Karpas-422 (cell line): ENCODE measurements around the gene COQ10A. TPM values are rescaled to one million over a fixed set of nuclear protein-coding genes. Genes with fewer than 3 reads are reported as not detected.

ENCODE experiments used
- DNase-seq: peaks from one replicate; pipeline ENCODE4 v3.0.0-alpha.2; 2015
- H2AFZ ChIP-seq: fragments of 200-600 bp; sonication (generic); 2 replicates; pipeline ENCODE4 v1.6.1; 2014; ENCODE audit warnings: antibody characterized with exemption, low read length, mixed read lengths
- H3K27ac ChIP-seq: fragments of 200-600 bp; sonication (generic); 2 replicates; pipeline ENCODE4 v1.5.1; 2014; ENCODE audit warnings: mild to moderate bottlenecking, low read length, moderate library complexity
- H3K27me3 ChIP-seq: fragments of 200-600 bp; sonication (generic); 2 replicates; pipeline ENCODE4 v1.6.1; 2014; ENCODE audit warnings: low read length, mixed read lengths
- H3K36me3 ChIP-seq: fragments of 200-600 bp; sonication (generic); 2 replicates; pipeline ENCODE4 v1.6.1; 2014; ENCODE audit warnings: low read length, mixed read lengths; ENCODE audit not compliant: insufficient read depth
- H3K4me1 ChIP-seq: fragments of 200-600 bp; sonication (generic); 2 replicates; pipeline ENCODE4 v1.6.1; 2014; ENCODE audit warnings: mild to moderate bottlenecking, low read length, mixed read lengths
- H3K4me2 ChIP-seq: fragments of 200-600 bp; sonication (generic); 2 replicates; pipeline ENCODE4 v1.6.1; 2014; ENCODE audit warnings: low read length, low read depth, mild to moderate bottlenecking; ENCODE audit not compliant: poor library complexity, severe bottlenecking
- H3K4me3 ChIP-seq: fragments of 200-600 bp; sonication (generic); 2 replicates; pipeline ENCODE4 v1.5.1; 2014; ENCODE audit warnings: mild to moderate bottlenecking, antibody characterized with exemption, low read length, mixed read lengths
- H3K79me2 ChIP-seq: fragments of 200-600 bp; sonication (generic); 2 replicates; pipeline ENCODE4 v1.6.1; 2014; ENCODE audit warnings: mild to moderate bottlenecking, low read length, mixed read lengths
- H3K9ac ChIP-seq: fragments of 200-600 bp; sonication (generic); 2 replicates; pipeline ENCODE4 v1.6.0; 2014; ENCODE audit warnings: low read length
- H3K9me2 ChIP-seq: fragments of 200-600 bp; sonication (generic), shearing (Covaris generic); replicated peaks from 2 replicates; pipeline ENCODE4 v1.6.0; 2014; ENCODE audit warnings: mild to moderate bottlenecking, low read length, moderate library complexity; ENCODE audit not compliant: insufficient read depth
- H3K9me3 ChIP-seq: fragments of 300-700, 200-600 bp; sonication (generic); 2 replicates; pipeline ENCODE4 v1.6.1; 2014; ENCODE audit warnings: low read length, mixed read lengths
- H4K20me1 ChIP-seq: fragments of 200-600 bp; sonication (generic); 2 replicates; pipeline ENCODE4 v1.6.1; 2014; ENCODE audit warnings: mild to moderate bottlenecking, antibody characterized with exemption, low read length, low read depth; ENCODE audit not compliant: insufficient read depth
- total RNA-seq: library from RNA; depleted of rRNA; stranded (reverse); fragments of >200 nt; shearing (Covaris generic); gene quantifications from 2 replicates; pipeline ENCODE4 v1.2.3, GENCODE V29; 2014; ENCODE audit warnings: low replicate concordance

COQ10A gene
- total RNA-seq, 1 experiment from 2014 or later = 38.9 TPM

DNA sequence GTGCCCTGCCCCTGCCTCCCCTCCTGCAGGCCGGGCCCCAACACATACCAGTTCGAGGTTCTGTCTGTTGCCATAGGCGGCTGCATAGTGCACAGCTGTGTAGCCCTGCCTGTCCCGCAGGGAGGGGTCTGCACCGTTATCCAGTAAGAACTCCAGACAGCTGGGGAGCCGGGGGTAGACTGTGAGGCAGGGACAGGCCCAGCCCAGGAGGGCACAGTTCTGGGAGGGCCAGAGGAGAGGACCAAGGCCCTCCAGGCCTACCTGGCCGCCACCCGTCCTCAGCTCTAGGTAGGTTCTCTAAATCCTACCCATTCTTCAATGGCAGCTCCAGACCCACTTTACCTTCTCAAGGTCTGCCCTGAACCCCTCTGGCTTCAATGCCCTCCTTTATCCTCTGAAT, 18.0 kb upstream of the COQ10A start:
- Histone ChIP-seq H3K9me3 (no peaks in the 10 kb centered on the region), H3K36me3 (peaks cover 44% of the 10 kb centered on the region), H3K4me2 (no peak overlapping the region), H3K9me2 (no peaks in the 10 kb centered on the region), H2AFZ (no peak overlapping the region), H3K9ac (no peak overlapping the region), H4K20me1 (no peaks in the 10 kb centered on the region), H3K27me3 (no peaks in the 10 kb centered on the region), H3K4me3 (no peak overlapping the region), H3K79me2 (no peaks in the 10 kb centered on the region), H3K4me1 (peaks cover 8% of the 10 kb centered on the region), H3K27ac (no peak overlapping the region)
- no peak for DNase-seq

DNA sequence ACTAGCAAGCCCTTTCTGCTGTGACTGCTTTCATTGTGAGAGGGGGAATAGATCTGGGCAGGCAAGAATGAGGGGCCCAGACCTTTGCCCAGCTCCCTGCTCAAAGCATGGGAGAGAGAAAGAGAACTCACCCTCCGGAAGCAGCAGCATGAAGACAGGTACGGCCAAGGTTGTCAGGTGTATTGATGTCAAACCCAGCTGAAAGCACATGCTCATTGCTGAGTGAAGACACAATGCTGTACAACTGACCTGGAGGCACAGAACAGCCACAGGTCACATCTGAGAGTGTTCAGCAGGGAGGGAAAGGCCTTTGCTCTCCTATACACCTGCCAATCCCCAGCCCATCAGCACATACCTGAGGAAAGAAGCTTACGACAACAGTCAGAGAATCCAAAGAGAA, 14.1 kb upstream of the COQ10A start:
- H3K27me3 ChIP-seq = no peaks in the 10 kb centered on the region
- H3K9ac ChIP-seq = no peak overlapping the region
- H3K27ac ChIP-seq = no peak overlapping the region
- peaks cover 12% of the 10 kb centered on the region for H3K4me1 ChIP-seq
- no peaks in the 10 kb centered on the region for H3K9me2 ChIP-seq
- H3K4me3 ChIP-seq = no peak overlapping the region
- no peak overlapping the region for H3K4me2 ChIP-seq
- H2AFZ ChIP-seq = no peak overlapping the region
- no peak for DNase-seq
- H4K20me1 ChIP-seq = no peaks in the 10 kb centered on the region
- H3K79me2 ChIP-seq = peaks cover 18% of the 10 kb centered on the region
- no peaks in the 10 kb centered on the region for H3K9me3 ChIP-seq
- H3K36me3 ChIP-seq = peaks cover 48% of the 10 kb centered on the region; the same call in 1 of the 2 replicates

DNA sequence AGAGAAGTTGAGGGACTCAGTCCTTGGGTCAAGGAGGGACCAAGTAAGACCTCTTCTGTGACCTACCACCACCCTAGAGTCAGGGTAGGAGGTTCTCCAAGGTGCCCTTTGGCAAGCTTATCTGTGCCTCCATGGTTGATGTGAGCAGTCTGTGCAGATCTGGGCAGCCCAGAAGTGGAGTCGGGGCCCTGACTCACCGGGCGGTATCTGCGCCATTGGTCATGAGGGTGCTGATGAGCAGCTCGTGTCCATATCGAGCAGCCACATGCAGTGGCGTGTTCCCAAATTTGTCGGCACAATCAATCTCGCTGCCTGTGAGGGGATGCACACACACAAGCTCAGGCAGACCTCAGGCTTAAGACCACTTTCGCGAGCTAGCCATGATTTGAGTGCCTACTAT, 13.7 kb upstream of the COQ10A start:
- H3K9me3 ChIP-seq = no peaks in the 10 kb centered on the region
- H3K4me2 ChIP-seq = no peak overlapping the region
- H3K9me2 ChIP-seq = no peaks in the 10 kb centered on the region
- peaks cover 12% of the 10 kb centered on the region for H3K4me1 ChIP-seq
- no peaks in the 10 kb centered on the region for H4K20me1 ChIP-seq
- no peak for DNase-seq
- H3K27ac ChIP-seq = no peak overlapping the region
- no peaks in the 10 kb centered on the region for H3K27me3 ChIP-seq
- peaks cover 22% of the 10 kb centered on the region for H3K79me2 ChIP-seq
- no peak overlapping the region for H3K9ac ChIP-seq
- no peak overlapping the region for H2AFZ ChIP-seq
- H3K36me3 ChIP-seq = peaks cover 48% of the 10 kb centered on the region; the same call in 1 of the 2 replicates
- H3K4me3 ChIP-seq = no peak overlapping the region

DNA sequence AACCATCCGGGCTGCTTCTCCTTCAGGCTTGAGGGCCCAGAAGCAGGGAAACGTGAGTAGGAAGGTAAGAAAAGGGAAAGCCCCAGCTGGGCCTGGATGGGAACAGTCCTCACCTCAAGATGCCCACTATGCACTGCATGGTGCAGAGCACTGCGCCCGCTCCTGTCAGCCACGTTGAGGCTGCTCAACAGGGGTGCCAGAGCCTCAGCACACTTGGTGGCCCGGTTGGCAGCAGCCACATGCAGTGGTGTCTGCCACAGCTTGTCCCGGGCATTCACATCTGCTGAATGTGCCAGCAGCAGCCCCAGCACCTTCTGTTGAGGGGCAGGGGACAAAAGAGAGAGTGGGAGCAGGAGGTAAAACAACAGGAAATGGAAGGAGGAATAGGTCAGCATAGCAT, 11.1 kb upstream of the COQ10A start:
- H3K4me2 ChIP-seq = no peak overlapping the region
- H3K27ac ChIP-seq = no peak overlapping the region
- H3K9me2 ChIP-seq = no peaks in the 10 kb centered on the region
- H2AFZ ChIP-seq = no peak overlapping the region
- peaks cover 18% of the 10 kb centered on the region for H3K4me1 ChIP-seq
- H3K9ac ChIP-seq = no peak overlapping the region
- no peaks in the 10 kb centered on the region for H4K20me1 ChIP-seq
- H3K9me3 ChIP-seq = no peaks in the 10 kb centered on the region
- no peak overlapping the region for H3K4me3 ChIP-seq
- peaks cover 22% of the 10 kb centered on the region for H3K79me2 ChIP-seq
- peaks cover 38% of the 10 kb centered on the region; the same call in 1 of the 2 replicates for H3K36me3 ChIP-seq
- no peak for DNase-seq
- no peaks in the 10 kb centered on the region for H3K27me3 ChIP-seq

DNA sequence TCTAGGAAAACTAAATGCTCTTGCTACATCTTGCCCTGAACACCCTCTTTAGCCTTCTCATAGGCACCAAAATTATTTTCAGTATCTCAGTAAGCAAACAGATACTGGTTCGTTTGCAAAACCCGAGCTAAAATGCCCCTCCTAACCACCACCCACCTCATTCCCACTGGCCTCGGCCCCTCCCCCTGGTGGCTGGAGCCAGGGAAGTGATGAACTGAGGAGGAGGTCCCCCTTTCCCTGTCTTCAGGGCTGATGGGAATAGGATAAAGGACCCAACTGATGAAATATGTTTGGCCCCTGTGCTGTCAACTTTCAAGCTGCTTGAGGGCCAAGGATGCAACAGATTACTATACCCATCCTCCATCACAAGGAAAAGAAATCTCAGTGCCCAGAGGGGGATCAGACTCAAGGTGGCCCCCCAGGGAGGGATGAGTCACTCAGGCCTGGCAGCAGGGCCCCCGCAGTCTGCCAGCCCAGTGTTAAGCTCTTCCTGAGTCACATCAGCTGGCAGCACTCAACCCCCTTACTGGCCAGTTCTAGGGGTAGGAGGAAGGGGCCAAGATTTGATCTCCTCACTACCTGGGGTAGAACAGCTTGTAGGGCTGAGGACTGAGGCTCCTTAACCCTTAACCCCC, 10.3 kb upstream of the COQ10A start:
- peak overlapping the region; percentile 97; the same call in 1 of the 2 replicates for H3K4me3 ChIP-seq
- H3K27me3 ChIP-seq = no peaks in the 10 kb centered on the region
- H3K4me1 ChIP-seq = peaks cover 18% of the 10 kb centered on the region
- peaks cover 22% of the 10 kb centered on the region for H3K79me2 ChIP-seq
- H3K4me2 ChIP-seq = peak overlapping the region; percentile 97
- no peaks in the 10 kb centered on the region for H3K9me3 ChIP-seq
- no peaks in the 10 kb centered on the region for H3K9me2 ChIP-seq
- DNase-seq = no peak
- peaks cover 38% of the 10 kb centered on the region; the same call in 1 of the 2 replicates for H3K36me3 ChIP-seq
- H3K9ac ChIP-seq = peak overlapping the region; percentile 96
- H2AFZ ChIP-seq = no peak overlapping the region
- no peak overlapping the region for H3K27ac ChIP-seq
- no peaks in the 10 kb centered on the region for H4K20me1 ChIP-seq

DNA sequence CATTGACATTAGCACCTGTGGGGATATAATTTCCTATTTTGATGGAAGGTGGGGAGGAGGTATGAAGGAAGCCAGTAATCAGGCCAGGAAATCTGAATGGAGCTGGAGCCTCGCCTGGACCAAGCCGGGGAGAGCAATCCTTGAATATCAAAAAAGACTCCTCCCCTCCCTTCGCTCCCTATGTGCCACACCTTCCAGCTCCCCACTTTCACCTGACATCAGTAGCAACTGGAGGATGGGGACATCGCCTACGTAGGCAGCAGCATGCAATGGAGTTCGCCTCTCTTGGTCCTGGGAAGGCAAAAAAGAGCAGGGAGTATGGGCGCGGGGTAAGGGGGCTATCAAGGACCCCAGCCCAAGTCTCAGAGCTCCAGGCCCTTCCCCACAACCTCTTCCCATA, 9.7 kb upstream of the COQ10A start:
- Histone ChIP-seq H3K36me3 (peaks cover 33% of the 10 kb centered on the region; the same call in 1 of the 2 replicates), H4K20me1 (no peaks in the 10 kb centered on the region), H3K27me3 (no peaks in the 10 kb centered on the region), H3K4me3 (peak overlapping the region; percentile 97), H3K79me2 (peaks cover 22% of the 10 kb centered on the region), H3K9ac (peak overlapping the region; percentile 96), H3K9me2 (no peaks in the 10 kb centered on the region), H3K4me2 (peak overlapping the region; percentile 97), H3K27ac (peak overlapping the region; percentile 67; the same call in 1 of the 2 replicates), H2AFZ (no peak overlapping the region), H3K9me3 (no peaks in the 10 kb centered on the region), H3K4me1 (peaks cover 18% of the 10 kb centered on the region)
- DNase-seq = no peak

DNA sequence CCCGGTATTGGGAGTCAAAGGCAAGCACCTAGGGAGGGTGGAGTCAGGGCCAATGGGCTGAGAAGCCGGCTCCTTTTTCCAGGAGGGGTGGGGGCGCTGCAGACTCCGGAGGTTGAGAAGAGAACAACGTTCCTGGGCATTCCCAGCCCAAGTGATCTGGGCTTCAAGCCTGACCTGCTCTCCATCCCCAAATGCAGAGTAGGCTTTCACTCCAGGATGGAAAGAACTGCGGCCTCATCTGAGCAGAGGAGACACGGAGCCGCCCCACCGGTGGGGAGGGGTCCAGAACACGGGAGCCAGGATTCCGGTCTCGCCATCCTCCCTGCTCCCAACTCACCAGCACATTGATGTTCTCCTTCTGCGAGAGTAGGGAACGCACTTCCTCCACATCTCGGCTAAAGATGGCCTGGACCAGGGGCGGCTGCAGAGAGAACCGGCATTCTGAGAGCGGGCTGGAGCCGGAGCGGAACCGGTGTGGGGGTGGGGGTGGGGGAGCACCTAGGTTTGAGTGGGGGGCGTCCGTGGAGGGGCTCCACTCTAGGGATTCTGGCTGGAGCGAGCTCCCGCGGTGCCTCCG, 9.2 kb upstream of the COQ10A start:
- Histone ChIP-seq H3K4me1 (peaks cover 18% of the 10 kb centered on the region), H2AFZ (no peak overlapping the region), H3K4me2 (peak overlapping the region; percentile 97), H3K9ac (peak overlapping the region; percentile 96), H4K20me1 (no peaks in the 10 kb centered on the region), H3K4me3 (peak overlapping the region; percentile 97), H3K9me2 (no peaks in the 10 kb centered on the region), H3K27me3 (no peaks in the 10 kb centered on the region), H3K27ac (peak overlapping the region; percentile 67), H3K79me2 (peaks cover 22% of the 10 kb centered on the region), H3K36me3 (peaks cover 30% of the 10 kb centered on the region; the same call in 1 of the 2 replicates), H3K9me3 (no peaks in the 10 kb centered on the region)
- DNase-seq = no peak

DNA sequence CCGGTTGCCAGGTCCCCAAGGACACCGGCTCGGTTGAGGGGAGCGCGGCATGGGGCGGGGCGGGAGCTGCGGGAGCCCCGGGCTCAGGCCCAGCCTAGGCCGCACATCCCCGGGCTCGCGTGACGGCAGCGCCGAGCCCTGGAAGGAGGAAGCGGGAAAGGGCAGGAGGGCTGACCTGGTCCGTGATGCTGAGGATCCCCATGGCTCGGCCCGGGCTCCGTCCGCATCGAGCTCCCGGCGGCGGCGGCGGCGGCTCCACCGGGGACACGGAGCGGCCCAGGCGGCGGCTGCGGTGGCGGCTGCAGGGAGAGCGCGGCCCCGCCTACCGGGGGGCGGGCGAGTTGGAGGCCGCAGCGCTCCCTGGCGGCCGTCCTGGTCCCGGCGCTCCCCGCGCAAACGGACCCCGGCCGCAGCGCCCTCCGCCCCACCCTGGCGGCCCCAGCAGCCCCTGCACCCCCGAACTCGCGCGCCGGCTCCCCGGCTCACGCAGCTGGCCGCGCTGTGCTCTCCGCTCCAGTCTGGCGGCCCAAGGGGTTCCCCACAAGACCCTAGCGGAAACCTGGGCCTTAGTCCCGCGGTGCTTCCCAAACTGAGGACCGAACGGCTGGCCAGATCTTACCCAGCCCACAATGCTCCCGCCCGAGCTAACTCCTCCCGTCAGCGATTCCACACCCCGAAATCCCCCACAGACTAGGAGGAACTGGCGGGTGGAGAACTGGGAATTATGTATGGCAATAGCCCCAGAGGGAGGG, 8.5 kb upstream of the COQ10A start, which contains the start of gene ANKRD52:
Gene ANKRD52, minus strand, starts transcription at position 317 of the 752 bp plus-strand sequence. Its CDS starts 115 bp downstream, at position 202.
- H3K4me3 ChIP-seq = peak within 1 kb of the TSS; percentile 97
- peak; percentile 93 for DNase-seq

More for the DNA sequence above, 8.5 kb upstream of the COQ10A start, which contains the start of gene ANKRD52:
- peak within 1 kb of the TSS; percentile 96 for H3K9ac ChIP-seq
- peak within 1 kb of the TSS; percentile 67 for H3K27ac ChIP-seq
- H3K36me3 ChIP-seq = peaks cover 24% of the 10 kb centered on the region; the same call in 1 of the 2 replicates
- peak within 1 kb of the TSS; percentile 95 for H2AFZ ChIP-seq
- H3K9me2 ChIP-seq = no peaks in the 10 kb centered on the region
- peaks cover 22% of the 10 kb centered on the region for H3K79me2 ChIP-seq
- peaks cover 18% of the 10 kb centered on the region for H3K4me1 ChIP-seq
- H3K27me3 ChIP-seq = no peaks in the 10 kb centered on the region
- H3K4me2 ChIP-seq = peak within 1 kb of the TSS; percentile 97
- no peaks in the 10 kb centered on the region for H3K9me3 ChIP-seq
- H4K20me1 ChIP-seq = no peaks in the 10 kb centered on the region
